NB4 (cell line): ENCODE results near the gene SLC30A10.

Source experiments
- CTCF ChIP-seq: IDR thresholded peaks from one replicate; pipeline ENCODE4 v1.5.1; 2012; ENCODE audit warnings: low read depth, low read length
- MAX ChIP-seq: IDR thresholded peaks from 2 replicates; pipeline ENCODE4 v1.6.1; 2011; ENCODE audit warnings: low read depth, low read length
- MYC ChIP-seq: IDR thresholded peaks from 2 replicates; pipeline ENCODE4 v1.6.1; 2011; ENCODE audit warnings: low read depth, low read length
- POLR2A ChIP-seq: IDR thresholded peaks from 2 replicates; pipeline ENCODE4 v1.6.1; 2011; ENCODE audit warnings: mild to moderate bottlenecking; ENCODE audit not compliant: insufficient read length; ENCODE audit errors: extremely low read depth

- TF ChIP-seq MAX (no peak), POLR2A (no peak), CTCF (no peak), MYC (no peak)
Observed at GRCh38 chr1:219883400-219884332, 44.7 kb downstream of the SLC30A10 start.
